ENCODE measurements around the gene COA7.
A peak's percentile ranks its signal among the peaks of the same experiment; 100 is the strongest.
"Not testable (repeated sequence)": the region's sequence is repeated elsewhere in the genome, so short reads cannot be mapped to it uniquely, and the experiment has no call there.

COA7 gene

GRCh38 chr1:52702886-52703787 is 5.0 kb upstream of the COA7 start:
- peak; percentile 92 for DNase-seq

GRCh38 chr1:52695627-52696026 is 2.5 kb downstream of the COA7 start:
- no peak for DNase-seq

GRCh38 chr1:52693843-52694242 is 4.3 kb downstream of the COA7 start:
- no peak for DNase-seq

GRCh38 chr1:52693351-52693750 is 4.8 kb downstream of the COA7 start:
- DNase-seq, result not testable (repeated sequence)

GRCh38 chr1:52692697-52693096 is 5.5 kb downstream of the COA7 start:
- DNase-seq, result no peak

GRCh38 chr1:52691821-52692220 is 6.3 kb downstream of the COA7 start:
- DNase-seq, result no peak

GRCh38 chr1:52686830-52687229 is 11.3 kb downstream of the COA7 start:
- DNase-seq, result no peak

GRCh38 chr1:52686261-52686751 is 11.8 kb downstream of the COA7 start:
- DNase-seq, result peak; percentile 79

GRCh38 chr1:52684545-52684944 is 13.6 kb downstream of the COA7 start:
- no peak for DNase-seq

GRCh38 chr1:52683367-52683940 is 14.7 kb downstream of the COA7 start:
- no peak for DNase-seq

- DNase-seq, result no peak
Observed at GRCh38 chr1:52681136-52681535, 17.0 kb downstream of the COA7 start.

GRCh38 chr1:52680353-52680752 is 17.8 kb downstream of the COA7 start:
- no peak for DNase-seq

GRCh38 chr1:52679498-52679897 is 18.6 kb downstream of the COA7 start:
- no peak for DNase-seq

- DNase-seq, result no peak
Observed at GRCh38 chr1:52679048-52679447, 19.1 kb downstream of the COA7 start.

GRCh38 chr1:52677076-52677806 is 20.9 kb downstream of the COA7 start:
- no peak for DNase-seq

GRCh38 chr1:52676249-52676903 is 21.8 kb downstream of the COA7 start:
- DNase-seq, result no peak

GRCh38 chr1:52674497-52675384 is 23.4 kb downstream of the COA7 start:
- DNase-seq, result peak; percentile 23

- no peak for DNase-seq
Observed at GRCh38 chr1:52673513-52673912, 24.6 kb downstream of the COA7 start.

GRCh38 chr1:52672946-52673345 is 25.2 kb downstream of the COA7 start:
- no peak for DNase-seq

- DNase-seq, result no peak
Observed at GRCh38 chr1:52670604-52671003, 27.5 kb downstream of the COA7 start.

GRCh38 chr1:52669696-52670095 is 28.5 kb downstream of the COA7 start:
- DNase-seq, result no peak

GRCh38 chr1:52668711-52669110 is 29.4 kb downstream of the COA7 start:
- no peak for DNase-seq

Measured in activated CD4-positive, alpha-beta T cell treated with anti-CD3 and anti-CD28 coated beads, Interleukin-2, amount 50 U/mL, for 16 hours (primary cell).